Astrocyte (in vitro differentiated cells and primary cell): ENCODE measurements around the gene CRY1. TPM values are rescaled to one million over a fixed set of nuclear protein-coding genes. Genes with fewer than 3 reads are reported as not detected.
"Not testable (repeated sequence)": the region's sequence is repeated elsewhere in the genome, so short reads cannot be mapped to it uniquely, and the experiment has no call there.

ENCODE experiments used
- DNase-seq: peaks from one replicate; pipeline ENCODE4 v3.0.0-alpha.2; 2010; ENCODE audit warnings: low read depth
- FAIRE-seq: peaks from 2 replicates; lab custom pipeline; 2011; peaks lifted over from hg19 to GRCh38; lab: Jason Lieb, UNC
- H2AFZ ChIP-seq: 2 replicates; pipeline ENCODE4 v1.6.0; 2012; ENCODE audit warnings: low read depth, low read length, inconsistent platforms
- H3K27ac ChIP-seq: 2 replicates; pipeline ENCODE4 v1.5.1; 2011; ENCODE audit warnings: low read depth, low read length, inconsistent platforms
- H3K27me3 ChIP-seq: 2 replicates; pipeline ENCODE4 v1.6.0; 2011; ENCODE audit warnings: low read length, inconsistent platforms; ENCODE audit not compliant: insufficient read depth
- H3K36me3 ChIP-seq: 2 replicates; pipeline ENCODE4 v1.5.1; 2011; ENCODE audit warnings: low read length, inconsistent platforms; ENCODE audit not compliant: insufficient read depth
- H3K4me1 ChIP-seq: 2 replicates; pipeline ENCODE4 v1.5.1; 2011; ENCODE audit warnings: low read length, inconsistent platforms; ENCODE audit not compliant: insufficient read depth
- H3K4me2 ChIP-seq: 2 replicates; pipeline ENCODE4 v1.6.0; 2012; ENCODE audit warnings: low read length, inconsistent platforms
- H3K4me3 ChIP-seq: 2 replicates; pipeline ENCODE4 v1.5.1; 2011; ENCODE audit warnings: low read depth, mild to moderate bottlenecking, low read length, inconsistent platforms; ENCODE audit not compliant: insufficient read depth
- H3K79me2 ChIP-seq: 2 replicates; pipeline ENCODE4 v1.6.0; 2012; ENCODE audit warnings: mild to moderate bottlenecking, low read length, inconsistent platforms; ENCODE audit not compliant: insufficient read depth
- H3K9ac ChIP-seq: 2 replicates; pipeline ENCODE4 v1.6.0; 2012; ENCODE audit warnings: mild to moderate bottlenecking, low read length, inconsistent platforms
- H3K9me3 ChIP-seq: 2 replicates; pipeline ENCODE4 v1.5.1; 2012; ENCODE audit warnings: low read depth, mild to moderate bottlenecking, low read length, inconsistent platforms; ENCODE audit not compliant: insufficient read depth
- H4K20me1 ChIP-seq: 2 replicates; pipeline ENCODE4 v1.6.0; 2012; ENCODE audit warnings: low read length, inconsistent platforms; ENCODE audit not compliant: insufficient read depth
- H3K27ac Mint-ChIP-seq: one replicate; pipeline ENCODE4 v1.8.0; 2021; ENCODE audit warnings: mild to moderate bottlenecking, mixed read lengths; ENCODE audit not compliant: unreplicated experiment
- H3K27me3 Mint-ChIP-seq: one replicate; pipeline ENCODE4 v1.8.0; 2021; ENCODE audit warnings: low read depth, mixed read lengths; ENCODE audit not compliant: unreplicated experiment
- H3K36me3 Mint-ChIP-seq: one replicate; pipeline ENCODE4 v1.8.0; 2021; ENCODE audit warnings: low read depth, mixed read lengths; ENCODE audit not compliant: unreplicated experiment
- H3K4me1 Mint-ChIP-seq: one replicate; pipeline ENCODE4 v1.8.0; 2021; ENCODE audit warnings: low read depth, mixed read lengths; ENCODE audit not compliant: unreplicated experiment
- H3K4me3 Mint-ChIP-seq: one replicate; pipeline ENCODE4 v1.8.0; 2021; ENCODE audit warnings: mild to moderate bottlenecking, moderate library complexity, mixed read lengths; ENCODE audit not compliant: unreplicated experiment
- H3K9me3 Mint-ChIP-seq: one replicate; pipeline ENCODE4 v1.8.0; 2021; ENCODE audit warnings: mild to moderate bottlenecking, mixed read lengths; ENCODE audit not compliant: unreplicated experiment
- EZH2 ChIP-seq: IDR thresholded peaks from 2 replicates; pipeline ENCODE4 v1.6.1; 2012; ENCODE audit warnings: mild to moderate bottlenecking, low read length, inconsistent platforms; ENCODE audit not compliant: insufficient read depth
- total RNA-seq: library from RNA; stranded (reverse); gene quantifications from 2 replicates; pipeline ENCODE4 v1.2.1, GENCODE V29; 2021
- TF ChIP-seq, protein P1 (sequence below): IDR thresholded peaks from 2 replicates; pipeline ENCODE4 v1.5.1; 2011; ENCODE audit warnings: low read depth, mild to moderate bottlenecking, inconsistent platforms, low read length, moderate library complexity; ENCODE audit not compliant: insufficient read depth

The CRY1 gene
- total RNA-seq, 1 donor from 2014 or later = 18.3 TPM

- Histone ChIP-seq H3K4me2 (peak overlapping the region; percentile 73), H2AFZ (no peak overlapping the region), H3K9ac (peak overlapping the region; percentile 80), H3K36me3 (no peaks in the 10 kb centered on the region), H4K20me1 (no peaks in the 10 kb centered on the region), H3K79me2 (peaks cover 26% of the 10 kb centered on the region), H3K4me1 (peaks cover 20% of the 10 kb centered on the region), H3K9me3 (no peaks in the 10 kb centered on the region), H3K27ac (peak overlapping the region; percentile 93), H3K27me3 (no peaks in the 10 kb centered on the region), H3K4me3 (no peak overlapping the region)
- Mint-ChIP-seq H3K4me1 (peaks cover 24% of the 10 kb centered on the region), H3K36me3 (no peaks in the 10 kb centered on the region), H3K27me3 (no peaks in the 10 kb centered on the region), H3K9me3 (no peaks in the 10 kb centered on the region), H3K4me3 (peak overlapping the region; percentile 34), H3K27ac (peak overlapping the region; percentile 98)
- FAIRE-seq = no peak
- TF ChIP-seq, protein P1, sequence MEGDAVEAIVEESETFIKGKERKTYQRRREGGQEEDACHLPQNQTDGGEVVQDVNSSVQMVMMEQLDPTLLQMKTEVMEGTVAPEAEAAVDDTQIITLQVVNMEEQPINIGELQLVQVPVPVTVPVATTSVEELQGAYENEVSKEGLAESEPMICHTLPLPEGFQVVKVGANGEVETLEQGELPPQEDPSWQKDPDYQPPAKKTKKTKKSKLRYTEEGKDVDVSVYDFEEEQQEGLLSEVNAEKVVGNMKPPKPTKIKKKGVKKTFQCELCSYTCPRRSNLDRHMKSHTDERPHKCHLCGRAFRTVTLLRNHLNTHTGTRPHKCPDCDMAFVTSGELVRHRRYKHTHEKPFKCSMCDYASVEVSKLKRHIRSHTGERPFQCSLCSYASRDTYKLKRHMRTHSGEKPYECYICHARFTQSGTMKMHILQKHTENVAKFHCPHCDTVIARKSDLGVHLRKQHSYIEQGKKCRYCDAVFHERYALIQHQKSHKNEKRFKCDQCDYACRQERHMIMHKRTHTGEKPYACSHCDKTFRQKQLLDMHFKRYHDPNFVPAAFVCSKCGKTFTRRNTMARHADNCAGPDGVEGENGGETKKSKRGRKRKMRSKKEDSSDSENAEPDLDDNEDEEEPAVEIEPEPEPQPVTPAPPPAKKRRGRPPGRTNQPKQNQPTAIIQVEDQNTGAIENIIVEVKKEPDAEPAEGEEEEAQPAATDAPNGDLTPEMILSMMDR = no peak
- no peak for TF ChIP-seq EZH2
- DNase-seq = no peak
Measured at GRCh38 chr12:107026806-107027635, 66.3 kb downstream of the CRY1 start.

DNA sequence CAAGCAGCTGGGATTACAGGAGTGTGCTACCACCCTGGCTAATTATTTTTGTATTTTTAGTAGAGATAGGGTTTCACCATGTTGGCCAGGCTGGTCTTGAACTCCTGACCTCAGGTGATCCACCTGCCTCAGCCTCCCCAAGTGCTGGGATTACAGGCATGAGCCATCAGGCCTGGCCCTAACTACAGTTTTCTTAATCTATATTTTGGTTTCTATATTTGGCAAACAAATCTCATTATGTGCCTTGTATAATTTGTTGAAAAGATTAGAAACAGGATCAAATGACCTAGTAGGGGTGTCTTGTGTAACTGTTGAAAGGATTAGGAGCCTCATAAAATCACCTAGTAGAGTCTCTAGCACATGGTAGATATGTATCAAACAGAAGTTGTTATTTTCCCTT is 67.0 kb downstream of the CRY1 start:
- not testable (repeated sequence) for H3K9ac ChIP-seq, H3K4me2 ChIP-seq, H3K36me3 Mint-ChIP-seq, H3K36me3 ChIP-seq, H3K9me3 ChIP-seq, H3K4me3 ChIP-seq, H4K20me1 ChIP-seq, H2AFZ ChIP-seq, H3K27me3 ChIP-seq, H3K27me3 Mint-ChIP-seq, H3K9me3 Mint-ChIP-seq, H3K4me3 Mint-ChIP-seq, FAIRE-seq, DNase-seq
- Mint-ChIP-seq H3K27ac (peak overlapping the region; percentile 98), H3K4me1 (peaks cover 19% of the 10 kb centered on the region)
- peak overlapping the region; percentile 93 for H3K27ac ChIP-seq
- peaks cover 20% of the 10 kb centered on the region for H3K4me1 ChIP-seq
- peaks cover 26% of the 10 kb centered on the region for H3K79me2 ChIP-seq

GRCh38 chr12:107025671-107026070 is 67.7 kb downstream of the CRY1 start:
- FAIRE-seq = peak; percentile 59
- no peak overlapping the region for H3K27ac Mint-ChIP-seq
- Histone ChIP-seq H3K4me3 (no peak overlapping the region), H3K9me3 (no peaks in the 10 kb centered on the region), H3K36me3 (no peaks in the 10 kb centered on the region), H3K79me2 (peaks cover 26% of the 10 kb centered on the region), H3K27me3 (no peaks in the 10 kb centered on the region), H3K9ac (no peak overlapping the region), H2AFZ (no peak overlapping the region), H3K27ac (no peak overlapping the region), H4K20me1 (no peaks in the 10 kb centered on the region), H3K4me1 (peaks cover 20% of the 10 kb centered on the region), H3K4me2 (no peak overlapping the region)
- H3K4me3 Mint-ChIP-seq = no peak overlapping the region
- H3K36me3 Mint-ChIP-seq = no peaks in the 10 kb centered on the region
- no peak for DNase-seq
- no peaks in the 10 kb centered on the region for H3K9me3 Mint-ChIP-seq
- H3K27me3 Mint-ChIP-seq = no peaks in the 10 kb centered on the region
- H3K4me1 Mint-ChIP-seq = peaks cover 18% of the 10 kb centered on the region
- TF ChIP-seq EZH2 = no peak
- TF ChIP-seq, protein P1 = no peak
